ENCODE data around the gene CLSTN1.

The CLSTN1 gene

DNA sequence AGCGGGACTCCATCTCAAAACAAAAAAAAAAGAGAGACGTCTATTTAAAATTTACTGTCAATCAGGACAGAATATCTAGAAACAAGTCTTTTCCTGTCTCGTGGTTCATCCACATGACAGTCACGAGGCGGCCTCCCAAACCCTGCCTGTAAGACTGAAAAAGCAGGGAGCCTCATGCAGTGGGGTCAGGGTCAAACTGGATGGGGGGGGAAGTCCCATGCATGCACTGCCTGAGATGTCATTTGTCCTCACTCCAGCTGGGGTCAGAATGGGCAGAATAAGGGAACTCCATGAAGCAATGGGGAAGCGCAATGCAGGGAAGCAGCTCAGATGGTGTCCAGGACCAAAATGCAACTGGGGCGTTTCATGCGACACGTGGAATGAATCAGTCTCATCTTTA lies 86.7 kb downstream of the CLSTN1 start:
- DNase-seq (ENCODE audit: insufficient read length, low spot score) (no peak), FAIRE-seq (no peak)
- TF ChIP-seq POLR2A (IDR thresholded peaks at IDR 0.05; ENCODE audit: low read depth, low read length) = no peak

DNA sequence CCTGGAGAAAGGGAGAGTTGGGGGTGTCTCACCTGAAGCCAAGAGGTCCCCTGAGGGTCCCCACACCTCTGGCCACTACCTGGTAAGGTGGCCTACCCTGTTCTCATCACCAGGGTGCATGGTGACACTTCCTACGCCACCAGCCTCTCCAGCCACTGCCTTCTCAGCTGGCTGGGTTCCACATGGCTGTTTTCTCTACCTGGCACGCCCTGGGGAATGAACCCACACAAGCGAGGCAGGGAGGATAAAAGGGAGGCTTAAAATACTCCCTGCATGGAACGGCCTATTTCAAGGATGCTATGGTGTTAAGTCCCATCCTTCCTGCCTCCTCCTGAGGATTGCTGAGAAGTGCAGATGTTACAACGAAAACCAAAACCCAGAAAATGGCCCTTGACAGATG lies 87.5 kb downstream of the CLSTN1 start:
- FAIRE-seq (no peak), DNase-seq (ENCODE audit: insufficient read length, low spot score) (no peak)
- no peak for TF ChIP-seq POLR2A (IDR thresholded peaks at IDR 0.05; ENCODE audit: low read depth, low read length)

DNA sequence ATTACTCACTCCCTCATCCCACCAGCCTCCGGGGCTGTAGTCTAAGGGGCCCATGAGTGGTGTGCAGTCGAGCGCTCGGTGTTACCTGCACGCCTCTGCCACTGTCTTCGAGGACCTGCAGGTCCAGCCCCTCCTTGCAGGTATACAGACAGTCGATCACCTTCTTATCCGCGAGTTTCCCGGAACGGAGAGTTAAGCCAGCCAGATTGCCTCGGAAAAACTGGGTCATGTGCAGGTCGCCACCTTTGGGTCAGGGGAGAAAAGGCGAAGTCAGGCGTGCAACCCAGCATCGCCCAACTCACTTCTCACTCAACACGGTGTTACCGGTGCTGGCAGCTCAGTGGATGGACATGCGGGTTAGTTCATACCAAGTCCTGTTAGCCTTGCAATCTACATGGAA lies 88.0 kb downstream of the CLSTN1 start:
- no peak for TF ChIP-seq POLR2A (IDR thresholded peaks at IDR 0.05; ENCODE audit: low read depth, low read length)
- DNase-seq (ENCODE audit: insufficient read length, low spot score) (no peak), FAIRE-seq (no peak)

DNA sequence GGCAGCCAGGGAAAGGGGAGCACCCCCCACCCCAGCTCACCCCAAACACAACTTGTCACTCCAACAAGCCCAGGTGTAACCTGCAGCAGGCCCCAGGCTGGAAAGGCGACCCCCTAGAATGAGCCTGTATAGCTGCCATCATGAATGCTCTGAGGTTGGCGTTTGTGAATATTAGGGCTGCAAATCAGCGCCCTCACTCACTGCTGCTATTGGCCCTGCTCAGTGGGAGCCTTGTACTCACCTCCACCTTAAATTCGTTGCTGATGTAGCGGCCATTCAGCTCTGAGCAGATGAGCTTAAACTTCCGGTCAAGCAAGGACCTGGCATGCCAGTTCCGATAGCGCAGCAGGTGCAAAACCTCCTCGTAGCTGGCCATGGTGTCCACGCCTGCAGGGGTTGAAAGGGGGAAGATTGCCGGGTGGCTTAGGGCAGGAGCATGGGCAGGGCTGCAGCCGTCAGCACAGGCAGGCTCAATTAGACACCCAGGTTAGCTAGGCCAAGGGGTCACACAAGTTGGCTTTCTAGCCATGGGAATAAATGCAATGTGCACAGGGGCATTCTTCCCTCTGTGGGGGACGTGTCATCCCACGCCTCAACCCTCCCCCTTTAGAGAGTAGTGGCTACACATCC lies 90.5 kb downstream of the CLSTN1 start:
- no peak for TF ChIP-seq POLR2A (IDR thresholded peaks at IDR 0.05; ENCODE audit: low read depth, low read length)
- no peak for DNase-seq (ENCODE audit: insufficient read length, low spot score)
- FAIRE-seq = no peak

DNA sequence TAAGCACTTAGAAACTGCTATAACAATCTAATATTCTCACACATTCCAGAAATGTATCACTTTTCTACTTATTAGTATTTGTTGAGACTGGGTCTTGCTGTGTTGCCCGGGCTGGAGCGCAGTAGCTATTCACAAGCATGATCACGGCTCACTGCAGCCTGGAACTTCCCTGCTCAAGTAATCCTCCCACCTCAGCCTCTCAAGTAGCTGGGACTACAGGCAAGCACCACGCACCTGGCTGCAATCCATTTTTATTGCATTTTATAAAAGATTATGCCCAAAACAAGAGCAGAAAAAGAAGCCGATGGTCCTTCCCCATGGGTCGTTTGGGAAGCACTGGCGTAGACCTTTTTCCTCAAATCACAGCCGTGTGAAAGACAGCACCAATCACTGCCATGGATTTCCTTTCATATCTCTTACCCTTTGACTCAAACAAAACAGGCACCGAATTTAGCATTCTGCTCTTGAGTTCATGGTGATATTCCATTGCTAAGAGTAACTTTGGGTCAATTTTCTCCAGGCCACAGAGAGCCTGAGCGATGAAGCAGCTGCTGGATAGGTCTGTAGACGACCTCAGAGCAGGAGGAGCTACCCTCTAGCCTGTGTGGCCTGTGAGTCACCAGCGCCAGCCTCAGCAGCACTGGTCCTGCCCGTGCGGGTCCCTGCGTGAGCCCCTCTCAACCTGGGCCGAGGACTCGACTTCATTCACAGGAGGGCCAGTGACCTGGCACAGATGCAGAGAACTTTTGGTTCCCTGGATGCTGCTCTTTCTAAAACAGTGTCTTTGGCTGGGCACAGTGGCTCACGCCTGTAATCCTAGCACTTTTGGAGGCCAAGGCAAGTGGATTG lies 91.4 kb downstream of the CLSTN1 start:
- no peak for TF ChIP-seq POLR2A (IDR thresholded peaks at IDR 0.05; ENCODE audit: low read depth, low read length)
- FAIRE-seq = no peak
- DNase-seq (ENCODE audit: insufficient read length, low spot score) = no peak

DNA sequence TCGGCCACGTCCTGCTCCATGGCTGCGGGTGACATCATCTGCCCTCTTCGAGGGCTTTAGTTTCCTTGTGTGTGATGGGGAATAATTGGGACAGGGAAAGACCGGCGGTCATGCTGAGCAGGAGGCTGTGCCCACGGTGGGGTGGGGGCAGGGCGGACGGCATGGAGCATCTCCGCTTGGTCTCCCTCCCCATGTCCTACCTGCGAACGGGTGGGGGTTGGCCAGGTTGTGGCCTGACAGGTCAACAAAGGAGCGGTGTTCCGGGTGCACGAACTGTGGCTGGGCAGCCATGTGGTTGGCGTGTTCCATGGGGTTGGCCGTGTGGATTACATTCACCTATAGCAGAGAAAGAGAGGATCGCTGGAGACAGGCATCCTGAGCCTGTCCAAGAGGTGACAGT lies 92.2 kb downstream of the CLSTN1 start:
- no peak for DNase-seq (ENCODE audit: insufficient read length, low spot score)
- no peak for TF ChIP-seq POLR2A (IDR thresholded peaks at IDR 0.05; ENCODE audit: low read depth, low read length)
- no peak for FAIRE-seq

DNA sequence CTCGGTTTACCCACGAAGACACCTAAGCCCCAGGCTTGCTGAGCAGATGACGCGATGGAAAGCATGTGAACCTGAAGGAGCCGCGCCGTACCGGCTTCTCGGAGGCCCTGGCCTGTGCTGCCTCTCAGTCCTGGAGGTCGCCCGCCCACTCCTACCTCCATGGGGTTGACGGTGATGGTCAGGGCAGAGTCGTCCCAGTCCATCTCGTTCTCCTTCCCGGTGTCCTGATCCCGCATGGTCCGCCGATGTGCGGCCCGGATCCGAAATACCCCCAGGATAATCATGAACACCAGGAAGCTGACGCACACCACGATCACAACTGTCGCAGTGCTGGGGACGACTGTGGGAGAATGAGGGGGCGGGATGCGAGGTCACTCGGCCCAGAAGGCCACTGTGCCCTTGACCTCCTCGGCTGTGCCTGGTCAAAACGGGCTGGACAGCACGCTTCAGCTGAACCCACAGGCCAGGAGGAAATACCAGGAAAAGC lies 92.7 kb downstream of the CLSTN1 start:
- FAIRE-seq (no peak), DNase-seq (ENCODE audit: insufficient read length, low spot score) (no peak)
- no peak for TF ChIP-seq POLR2A (IDR thresholded peaks at IDR 0.05; ENCODE audit: low read depth, low read length)

DNA sequence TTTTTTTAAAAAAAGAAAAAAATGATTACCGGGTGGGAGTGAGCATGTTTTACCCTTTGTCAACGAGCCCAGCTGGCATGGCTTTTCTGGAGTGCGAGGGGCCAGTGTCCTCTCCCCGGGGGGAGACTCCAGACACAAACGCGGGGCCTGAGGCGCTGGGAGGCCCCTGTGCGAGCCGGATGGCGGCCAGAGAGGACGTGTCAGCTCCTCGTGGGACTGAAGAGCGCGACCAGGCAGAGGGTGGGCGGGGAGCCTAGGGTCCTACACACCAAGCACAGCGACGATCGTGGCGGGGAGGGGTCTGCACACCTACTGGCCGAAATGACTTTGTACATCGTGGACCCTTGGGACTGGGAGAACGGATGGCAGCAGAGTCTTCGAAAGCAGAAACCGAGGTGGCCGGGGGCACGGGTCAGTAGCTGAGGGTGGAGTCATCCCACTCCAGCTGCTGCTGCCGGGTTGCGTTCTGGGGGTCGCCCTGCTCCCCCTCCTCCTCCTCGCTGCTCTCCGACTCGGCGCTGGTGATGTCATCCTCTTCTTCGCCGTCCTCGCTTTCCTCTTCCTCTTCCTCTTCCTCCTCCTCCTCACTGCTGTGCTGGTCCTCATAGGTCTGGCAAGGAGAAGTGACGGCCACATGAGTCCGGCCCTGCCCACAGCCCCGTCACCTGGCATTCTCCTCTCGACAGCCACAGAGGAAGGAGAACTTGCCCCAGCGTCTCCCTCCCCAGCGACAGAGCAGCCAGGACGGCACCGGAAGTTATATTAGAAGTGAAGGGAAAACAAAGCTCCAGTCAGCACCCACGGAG lies 93.5 kb downstream of the CLSTN1 start:
- TF ChIP-seq POLR2A (IDR thresholded peaks at IDR 0.05; ENCODE audit: low read depth, low read length) = no peak
- no peak for DNase-seq (ENCODE audit: insufficient read length, low spot score)
- no peak for FAIRE-seq

DNA sequence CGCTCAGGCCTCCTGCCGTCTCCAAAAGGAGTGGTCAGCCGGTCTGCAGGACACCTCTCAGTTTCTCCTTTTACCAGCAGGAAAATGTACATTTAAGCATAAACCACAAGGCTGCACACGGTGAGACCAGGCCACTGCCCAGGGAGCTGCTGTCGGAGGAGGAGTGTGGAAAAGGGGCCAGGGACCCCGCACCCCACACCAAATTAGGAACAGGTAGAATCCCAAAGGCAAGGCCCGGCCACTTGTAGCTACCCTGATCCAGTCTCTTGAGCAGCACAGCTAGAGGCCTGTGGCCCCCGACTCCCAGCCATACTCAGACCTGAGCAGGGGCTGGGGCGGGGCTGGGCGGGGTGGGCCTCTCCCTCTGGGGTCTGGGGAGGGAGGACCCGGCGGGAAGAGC lies 94.2 kb downstream of the CLSTN1 start:
- no peak for FAIRE-seq
- no peak for TF ChIP-seq POLR2A (IDR thresholded peaks at IDR 0.05; ENCODE audit: low read depth, low read length)
- no peak for DNase-seq (ENCODE audit: insufficient read length, low spot score)

DNA sequence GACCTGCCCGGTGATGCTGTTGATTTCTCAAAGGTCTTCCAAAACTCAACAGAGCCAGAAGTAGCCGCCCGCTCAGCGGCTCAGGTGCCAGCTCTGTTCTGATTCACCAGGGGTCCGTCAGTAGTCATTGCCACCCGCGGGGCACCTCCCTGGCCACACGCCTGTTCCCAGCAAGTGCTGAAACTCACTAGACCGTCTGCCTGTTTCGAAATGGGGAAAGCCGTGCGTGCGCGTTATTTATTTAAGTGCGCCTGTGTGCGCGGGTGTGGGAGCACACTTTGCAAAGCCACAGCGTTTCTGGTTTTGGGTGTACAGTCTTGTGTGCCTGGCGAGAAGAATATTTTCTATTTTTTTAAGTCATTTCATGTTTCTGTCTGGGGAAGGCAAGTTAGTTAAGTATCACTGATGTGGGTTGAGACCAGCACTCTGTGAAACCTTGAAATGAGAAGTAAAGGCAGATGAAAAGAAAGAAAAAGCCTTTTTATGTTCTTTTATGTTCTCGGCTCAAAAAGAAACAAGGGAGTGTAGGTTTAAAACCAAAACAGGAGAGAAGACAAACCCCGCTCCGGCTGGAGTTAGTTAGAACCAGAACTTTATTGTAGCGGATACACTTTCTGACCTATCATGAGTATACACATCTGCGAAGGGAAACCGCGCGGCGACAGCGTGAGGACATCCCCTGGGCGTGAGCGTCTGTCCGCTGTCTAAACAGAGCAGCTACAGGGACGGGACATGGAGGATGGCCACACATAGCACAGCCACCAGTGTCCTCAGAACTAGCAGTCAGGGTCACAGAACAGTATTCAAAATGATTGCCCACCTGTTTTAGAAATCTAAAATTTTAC lies 95.1 kb downstream of the CLSTN1 start:
- DNase-seq (ENCODE audit: insufficient read length, low spot score) (no peak), FAIRE-seq (no peak)

DNA sequence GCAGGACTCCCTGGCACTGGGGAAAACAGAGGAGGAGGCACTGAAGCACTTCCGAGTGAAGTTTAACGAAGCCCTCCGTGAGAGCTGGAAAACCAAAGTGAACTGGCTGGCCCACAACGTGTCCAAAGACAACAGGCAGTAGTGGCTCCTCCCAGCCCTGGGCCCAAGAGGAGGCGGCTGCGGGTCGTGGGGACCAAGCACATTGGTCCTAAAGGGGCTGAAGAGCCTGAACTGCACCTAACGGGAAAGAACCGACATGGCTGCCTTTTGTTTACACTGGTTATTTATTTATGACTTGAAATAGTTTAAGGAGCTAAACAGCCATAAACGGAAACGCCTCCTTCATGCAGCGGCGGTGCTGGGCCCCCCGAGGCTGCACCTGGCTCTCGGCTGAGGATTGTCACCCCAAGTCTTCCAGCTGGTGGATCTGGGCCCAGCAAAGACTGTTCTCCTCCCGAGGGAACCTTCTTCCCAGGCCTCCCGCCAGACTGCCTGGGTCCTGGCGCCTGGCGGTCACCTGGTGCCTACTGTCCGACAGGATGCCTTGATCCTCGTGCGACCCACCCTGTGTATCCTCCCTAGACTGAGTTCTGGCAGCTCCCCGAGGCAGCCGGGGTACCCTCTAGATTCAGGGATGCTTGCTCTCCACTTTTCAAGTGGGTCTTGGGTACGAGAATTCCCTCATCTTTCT lies 96.7 kb downstream of the CLSTN1 start:
- DNase-seq (ENCODE audit: insufficient read length, low spot score) (no peak), FAIRE-seq (no peak)
- no peak for TF ChIP-seq POLR2A (IDR thresholded peaks at IDR 0.05; ENCODE audit: low read depth, low read length)

More for the DNA sequence above, 95.1 kb downstream of the CLSTN1 start:
- no peak for TF ChIP-seq POLR2A (IDR thresholded peaks at IDR 0.05; ENCODE audit: low read depth, low read length)

DNA sequence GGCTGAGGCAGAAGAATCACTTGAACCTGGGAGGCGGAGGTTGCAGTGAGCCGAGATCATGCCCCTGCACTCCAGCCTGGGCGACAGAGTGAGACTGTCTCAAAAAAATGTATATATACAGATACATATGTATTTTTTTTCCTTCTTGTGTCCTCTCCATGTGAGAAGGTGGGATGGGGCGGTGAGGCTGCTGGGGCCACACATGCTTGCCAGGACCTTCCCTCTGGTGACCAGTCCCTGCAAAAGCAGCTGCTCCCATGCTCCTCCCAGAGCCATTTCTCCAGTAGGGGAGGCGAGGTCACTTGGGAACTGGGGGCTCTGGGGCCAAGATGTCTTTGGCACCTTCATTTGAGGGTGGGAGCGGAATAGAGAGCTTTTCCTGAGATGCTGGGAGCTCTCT lies 97.4 kb downstream of the CLSTN1 start:
- FAIRE-seq = no peak
- TF ChIP-seq POLR2A (IDR thresholded peaks at IDR 0.05; ENCODE audit: low read depth, low read length) = no peak

More for the DNA sequence above, 97.4 kb downstream of the CLSTN1 start:
- DNase-seq (ENCODE audit: insufficient read length, low spot score) = no peak
